Hippocampal formation (tissue), 2 donors: ENCODE data around the gene GSG1L.

ENCODE experiments used
- DNase-seq, 2 donors: peaks; one replicate each; lab custom pipeline; 2025; lab: John Stamatoyannopoulos, UW

GSG1L gene

GRCh38 chr16:28091656-28092055 lies 28.1 kb upstream of the GSG1L start:
- no peak for DNase-seq

- no peak for DNase-seq
Observed at GRCh38 chr16:28090646-28091377, 27.3 kb upstream of the GSG1L start.

- DNase-seq: no peak
Observed at GRCh38 chr16:28089992-28090365, 26.5 kb upstream of the GSG1L start.

- DNase-seq: no peak
Observed at GRCh38 chr16:28089205-28089991, 25.9 kb upstream of the GSG1L start.

- DNase-seq: no peak
Observed at GRCh38 chr16:28087675-28088300, 24.3 kb upstream of the GSG1L start.

GRCh38 chr16:28087140-28087660 lies 23.7 kb upstream of the GSG1L start:
- no peak for DNase-seq

GRCh38 chr16:28086186-28087139 lies 22.9 kb upstream of the GSG1L start:
- no peak for DNase-seq

GRCh38 chr16:28085389-28086171 lies 22.1 kb upstream of the GSG1L start:
- no peak for DNase-seq

- DNase-seq: no peak
Observed at GRCh38 chr16:28084209-28084608, 20.7 kb upstream of the GSG1L start.

GRCh38 chr16:28082624-28083023 lies 19.1 kb upstream of the GSG1L start:
- DNase-seq: no peak

GRCh38 chr16:28081391-28081968 lies 18.0 kb upstream of the GSG1L start:
- no peak for DNase-seq

GRCh38 chr16:28078261-28078660 lies 14.7 kb upstream of the GSG1L start:
- DNase-seq: no peak

- DNase-seq: no peak
Observed at GRCh38 chr16:28073836-28074235, 10.3 kb upstream of the GSG1L start.

GRCh38 chr16:28072087-28072486 lies 8.6 kb upstream of the GSG1L start:
- no peak for DNase-seq

GRCh38 chr16:28069971-28070794 lies 6.7 kb upstream of the GSG1L start:
- DNase-seq: no peak

- DNase-seq: no peak
Observed at GRCh38 chr16:28068976-28069375, 5.5 kb upstream of the GSG1L start.

- DNase-seq: no peak
Observed at GRCh38 chr16:28067604-28068379, 4.3 kb upstream of the GSG1L start.

GRCh38 chr16:28064706-28065249 lies 1.3 kb upstream of the GSG1L start:
- DNase-seq: no peak
